Hepatocyte (in vitro differentiated cells): ENCODE measurements around the gene DOCK2. TPM values are rescaled to one million over a fixed set of nuclear protein-coding genes. Genes with fewer than 3 reads are reported as not detected.
A peak's percentile ranks its signal among the peaks of the same experiment; 100 is the strongest.

Source experiments
- DNase-seq: peaks from one replicate; pipeline ENCODE4 v3.0.0-alpha.2; 2016; ENCODE audit warnings: low spot score
- H2AFZ ChIP-seq: fragments of 200-600 bp; sonication (generic); 2 replicates; pipeline ENCODE4 v1.6.0; 2016; ENCODE audit warnings: antibody characterized with exemption, mild to moderate bottlenecking
- H3K27ac ChIP-seq: fragments of 200-600 bp; sonication (generic); 2 replicates; pipeline ENCODE4 v1.5.1; 2016; ENCODE audit warnings: mild to moderate bottlenecking
- H3K27me3 ChIP-seq: fragments of 200-600 bp; sonication (generic); 2 replicates; pipeline ENCODE4 v1.6.1; 2016
- H3K36me3 ChIP-seq: fragments of 200-600 bp; sonication (generic); replicated peaks from 2 replicates; pipeline ENCODE4 v1.5.1; 2016; ENCODE audit warnings: low read depth; ENCODE audit not compliant: insufficient read depth
- H3K4me1 ChIP-seq: fragments of 200-600 bp; sonication (generic); 2 replicates; pipeline ENCODE4 v1.5.1; 2016; ENCODE audit warnings: mild to moderate bottlenecking, moderate library complexity; ENCODE audit not compliant: insufficient read depth
- H3K4me2 ChIP-seq: fragments of 200-600 bp; sonication (generic); 2 replicates; pipeline ENCODE4 v1.6.0; 2016
- H3K4me3 ChIP-seq: fragments of 200-600 bp; sonication (generic); 2 replicates; pipeline ENCODE4 v1.5.1; 2016; ENCODE audit warnings: mild to moderate bottlenecking
- H3K79me2 ChIP-seq: fragments of 200-600 bp; sonication (generic); 2 replicates; pipeline ENCODE4 v1.6.0; 2017; ENCODE audit warnings: mild to moderate bottlenecking
- H3K9me2 ChIP-seq: fragments of 200-600 bp; sonication (generic); replicated peaks from 2 replicates; pipeline ENCODE4 v1.6.0; 2017; ENCODE audit warnings: mild to moderate bottlenecking; ENCODE audit not compliant: insufficient read depth
- H3K9me3 ChIP-seq: fragments of 200-600 bp; sonication (generic); 2 replicates; pipeline ENCODE4 v1.5.1; 2016; ENCODE audit warnings: low read depth, mild to moderate bottlenecking
- H4K20me1 ChIP-seq: fragments of 200-600 bp; sonication (generic); 2 replicates; pipeline ENCODE4 v1.6.0; 2016; ENCODE audit warnings: mild to moderate bottlenecking; ENCODE audit not compliant: insufficient read depth, poor library complexity, severe bottlenecking
- EZH2 ChIP-seq: fragments of 200-600 bp; sonication (generic); IDR thresholded peaks from 2 replicates; pipeline ENCODE4 v1.6.1; 2016; ENCODE audit warnings: antibody characterized with exemption, mild to moderate bottlenecking, borderline replicate concordance
- EZH2phosphoT487 ChIP-seq: fragments of 200-600 bp; sonication (generic); IDR thresholded peaks from one replicate; pipeline ENCODE4 v1.6.1; 2018; ENCODE audit warnings: antibody characterized with exemption, mild to moderate bottlenecking, low read depth, moderate library complexity; ENCODE audit not compliant: unreplicated experiment, severe bottlenecking
- WGBS: methylation state at CpG from one replicate; pipeline ENCODE4 v1.1.6; 2016; ENCODE audit warnings: low lambda C conversion rate; ENCODE audit errors: missing lambda C conversion rate; 5-methylcytosine and 5-hydroxymethylcytosine counted together
- polyA plus RNA-seq: library from polyadenylated mRNA; unstranded; fragments of >200 nt; fragmentation: Nextera tagmentation; extraction: Ambion mirVana; gene quantifications from 2 replicates; pipeline ENCODE4 v1.2.1, GENCODE V29; 2016
- total RNA-seq: library from RNA; depleted of rRNA; stranded (reverse); fragments of >200 nt; gene quantifications from 2 replicates; pipeline ENCODE4 v1.2.3, GENCODE V29; 2014
- TF ChIP-seq, protein P1 (sequence below): fragments of 200-600 bp; sonication (generic); IDR thresholded peaks from 2 replicates; pipeline ENCODE4 v1.5.1; 2016; ENCODE audit warnings: antibody characterized with exemption, mild to moderate bottlenecking; ENCODE audit not compliant: poor library complexity

DOCK2 gene
- total and polyA plus RNA-seq, 2 experiments from 2014 or later = 0.60 TPM; not detected in 1

DNA sequence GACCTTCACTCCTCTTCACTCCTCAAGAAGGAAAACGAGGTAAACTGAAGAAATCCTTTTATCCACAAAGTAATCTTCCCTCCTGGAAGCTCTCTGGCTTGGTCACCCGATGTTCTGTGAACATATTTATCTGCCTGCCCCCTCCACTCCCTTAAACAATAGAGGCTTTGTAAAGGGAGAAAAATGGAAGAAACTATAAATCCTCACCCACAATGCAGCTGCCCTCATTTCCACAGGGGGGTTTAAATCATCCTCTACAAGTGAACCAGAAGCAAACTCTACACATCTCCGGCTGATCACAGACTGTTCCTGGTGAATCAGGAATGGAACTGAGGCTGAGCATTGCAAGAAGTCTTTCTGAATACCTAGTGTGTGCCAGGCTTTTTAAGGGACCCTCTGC is 336.0 kb downstream of the DOCK2 start:
- Histone ChIP-seq H3K79me2 (no peaks in the 10 kb centered on the region), H4K20me1 (no peaks in the 10 kb centered on the region), H3K4me2 (no peak overlapping the region), H3K27me3 (peaks cover 5% of the 10 kb centered on the region), H3K36me3 (no peaks in the 10 kb centered on the region), H3K9me2 (no peaks in the 10 kb centered on the region), H3K9me3 (no peaks in the 10 kb centered on the region), H2AFZ (no peak overlapping the region), H3K4me1 (no peaks in the 10 kb centered on the region), H3K27ac (no peak overlapping the region), H3K4me3 (no peak overlapping the region)
- WGBS = 59% methylated on average over 3 of the region's 3 CpGs
- no peak for DNase-seq
- TF ChIP-seq EZH2phosphoT487 = no peak
- TF ChIP-seq, protein P1, sequence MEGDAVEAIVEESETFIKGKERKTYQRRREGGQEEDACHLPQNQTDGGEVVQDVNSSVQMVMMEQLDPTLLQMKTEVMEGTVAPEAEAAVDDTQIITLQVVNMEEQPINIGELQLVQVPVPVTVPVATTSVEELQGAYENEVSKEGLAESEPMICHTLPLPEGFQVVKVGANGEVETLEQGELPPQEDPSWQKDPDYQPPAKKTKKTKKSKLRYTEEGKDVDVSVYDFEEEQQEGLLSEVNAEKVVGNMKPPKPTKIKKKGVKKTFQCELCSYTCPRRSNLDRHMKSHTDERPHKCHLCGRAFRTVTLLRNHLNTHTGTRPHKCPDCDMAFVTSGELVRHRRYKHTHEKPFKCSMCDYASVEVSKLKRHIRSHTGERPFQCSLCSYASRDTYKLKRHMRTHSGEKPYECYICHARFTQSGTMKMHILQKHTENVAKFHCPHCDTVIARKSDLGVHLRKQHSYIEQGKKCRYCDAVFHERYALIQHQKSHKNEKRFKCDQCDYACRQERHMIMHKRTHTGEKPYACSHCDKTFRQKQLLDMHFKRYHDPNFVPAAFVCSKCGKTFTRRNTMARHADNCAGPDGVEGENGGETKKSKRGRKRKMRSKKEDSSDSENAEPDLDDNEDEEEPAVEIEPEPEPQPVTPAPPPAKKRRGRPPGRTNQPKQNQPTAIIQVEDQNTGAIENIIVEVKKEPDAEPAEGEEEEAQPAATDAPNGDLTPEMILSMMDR = no peak
- no peak for TF ChIP-seq EZH2

DNA sequence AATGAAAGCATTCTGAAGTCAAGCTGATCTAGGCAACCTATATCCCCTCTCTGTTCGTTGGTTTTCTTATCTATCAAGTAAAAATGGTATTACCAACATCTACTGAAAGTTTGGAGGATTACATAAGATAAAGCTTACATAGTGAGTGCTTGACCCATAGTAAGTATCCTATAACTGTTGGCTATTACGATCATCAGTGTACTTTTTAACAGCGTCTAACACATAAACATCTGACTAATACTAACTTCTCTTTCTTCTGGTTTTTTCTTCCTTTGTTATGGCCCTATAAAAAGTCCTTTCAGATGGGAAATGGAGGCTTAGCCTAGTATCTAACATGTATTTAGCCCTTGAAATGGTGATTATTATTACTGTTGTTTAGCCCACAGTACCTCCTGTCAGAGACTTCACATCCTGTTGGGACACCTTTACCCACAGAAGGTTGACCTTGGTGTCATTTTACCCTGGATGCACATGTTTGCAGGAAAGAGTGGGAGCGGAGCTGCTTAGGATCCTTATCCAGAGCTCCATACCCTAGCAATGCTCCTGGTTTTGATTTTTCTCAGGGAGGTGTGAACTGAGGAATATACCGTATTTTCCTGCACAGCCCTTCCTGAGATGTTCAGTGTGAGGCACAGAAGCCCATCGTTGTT is 337.2 kb downstream of the DOCK2 start:
- H3K36me3 ChIP-seq = no peaks in the 10 kb centered on the region
- no peak for DNase-seq
- no peaks in the 10 kb centered on the region for H3K4me1 ChIP-seq
- H3K9me3 ChIP-seq = no peaks in the 10 kb centered on the region
- H3K9me2 ChIP-seq = no peaks in the 10 kb centered on the region
- H3K27ac ChIP-seq = no peak overlapping the region
- H3K4me2 ChIP-seq = no peak overlapping the region
- H3K27me3 ChIP-seq = peaks cover 12% of the 10 kb centered on the region
- H3K4me3 ChIP-seq = no peak overlapping the region
- H4K20me1 ChIP-seq = no peaks in the 10 kb centered on the region
- no peaks in the 10 kb centered on the region for H3K79me2 ChIP-seq
- TF ChIP-seq EZH2 (no peak), EZH2phosphoT487 (no peak)
- TF ChIP-seq, protein P1 = no peak
- H2AFZ ChIP-seq = no peak overlapping the region
- 62% methylated on average over 6 of the region's 6 CpGs for WGBS

DNA sequence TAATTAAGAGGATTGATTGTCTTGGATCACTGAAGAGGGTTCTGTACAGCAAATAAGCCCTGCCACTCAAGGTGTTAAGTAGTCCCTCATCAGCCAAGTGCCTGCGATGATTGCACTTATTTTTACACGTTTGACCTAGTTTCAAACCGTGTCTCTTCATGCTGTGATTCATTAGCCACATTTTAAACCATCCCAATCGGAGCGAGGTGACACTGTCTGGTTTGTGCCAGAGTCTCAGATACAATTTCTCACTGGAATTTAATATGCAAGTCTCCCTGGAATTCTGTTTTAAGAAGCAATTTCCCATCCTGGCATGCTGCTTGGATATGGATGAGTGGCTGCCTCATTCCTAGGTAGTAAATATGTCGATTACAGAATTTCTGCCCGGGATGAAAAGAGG is 341.6 kb downstream of the DOCK2 start:
- H3K9me2 ChIP-seq = no peaks in the 10 kb centered on the region
- H3K27me3 ChIP-seq = peaks cover 19% of the 10 kb centered on the region
- no peak for DNase-seq
- H3K4me1 ChIP-seq = no peaks in the 10 kb centered on the region
- no peaks in the 10 kb centered on the region for H4K20me1 ChIP-seq
- H3K79me2 ChIP-seq = no peaks in the 10 kb centered on the region
- TF ChIP-seq, protein P1 = no peak
- TF ChIP-seq EZH2phosphoT487 = no peak
- TF ChIP-seq EZH2 = no peak
- H3K9me3 ChIP-seq = no peaks in the 10 kb centered on the region
- 68% methylated on average over 7 of the region's 7 CpGs for WGBS
- no peak overlapping the region for H2AFZ ChIP-seq
- no peak overlapping the region for H3K4me3 ChIP-seq
- no peak overlapping the region for H3K4me2 ChIP-seq
- no peaks in the 10 kb centered on the region for H3K36me3 ChIP-seq
- H3K27ac ChIP-seq = no peak overlapping the region

DNA sequence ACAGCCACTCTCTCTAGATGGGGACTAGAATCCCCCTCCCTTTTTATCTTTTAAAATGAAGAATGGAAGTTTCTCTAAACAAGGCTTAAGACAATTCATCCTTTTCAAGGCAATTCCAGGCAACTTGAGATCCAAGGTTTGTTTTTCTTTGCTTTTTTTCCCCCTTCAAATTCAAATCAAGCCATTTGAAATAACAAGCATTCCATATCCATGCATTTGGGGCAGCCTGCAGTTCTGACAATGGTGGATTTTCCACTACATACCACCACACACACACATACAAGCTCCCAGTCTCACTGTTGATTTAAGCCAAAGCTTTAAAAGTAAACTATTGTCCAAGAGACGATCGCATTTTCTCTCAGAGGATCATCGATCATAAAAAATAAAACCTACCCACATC is 342.8 kb downstream of the DOCK2 start:
- DNase-seq = no peak
- H2AFZ ChIP-seq = peak overlapping the region; percentile 33
- peak overlapping the region; percentile 75 for H3K4me2 ChIP-seq
- no peaks in the 10 kb centered on the region for H4K20me1 ChIP-seq
- H3K27me3 ChIP-seq = peaks cover 20% of the 10 kb centered on the region
- H3K4me3 ChIP-seq = peak overlapping the region; percentile 6
- H3K9me3 ChIP-seq = no peaks in the 10 kb centered on the region
- no peaks in the 10 kb centered on the region for H3K9me2 ChIP-seq
- H3K36me3 ChIP-seq = no peaks in the 10 kb centered on the region
- no peaks in the 10 kb centered on the region for H3K79me2 ChIP-seq
- 24% methylated on average over 3 of the region's 3 CpGs for WGBS
- H3K27ac ChIP-seq = no peak overlapping the region
- H3K4me1 ChIP-seq = no peaks in the 10 kb centered on the region
- no peak for TF ChIP-seq EZH2
- TF ChIP-seq, protein P1 = no peak
- no peak for TF ChIP-seq EZH2phosphoT487
